NCI-H2107 treated with DMSO at 0.1 percent for 48 hours (cell line): ENCODE measurements around the gene SOAT2.
"Not testable (repeated sequence)": the region's sequence is repeated elsewhere in the genome, so short reads cannot be mapped to it uniquely, and the experiment has no call there.

Source experiments
- DNase-seq: peaks from one replicate; lab custom pipeline; 2025; ENCODE audit not compliant: unreplicated experiment; lab: John Stamatoyannopoulos, UW

Gene SOAT2

DNA sequence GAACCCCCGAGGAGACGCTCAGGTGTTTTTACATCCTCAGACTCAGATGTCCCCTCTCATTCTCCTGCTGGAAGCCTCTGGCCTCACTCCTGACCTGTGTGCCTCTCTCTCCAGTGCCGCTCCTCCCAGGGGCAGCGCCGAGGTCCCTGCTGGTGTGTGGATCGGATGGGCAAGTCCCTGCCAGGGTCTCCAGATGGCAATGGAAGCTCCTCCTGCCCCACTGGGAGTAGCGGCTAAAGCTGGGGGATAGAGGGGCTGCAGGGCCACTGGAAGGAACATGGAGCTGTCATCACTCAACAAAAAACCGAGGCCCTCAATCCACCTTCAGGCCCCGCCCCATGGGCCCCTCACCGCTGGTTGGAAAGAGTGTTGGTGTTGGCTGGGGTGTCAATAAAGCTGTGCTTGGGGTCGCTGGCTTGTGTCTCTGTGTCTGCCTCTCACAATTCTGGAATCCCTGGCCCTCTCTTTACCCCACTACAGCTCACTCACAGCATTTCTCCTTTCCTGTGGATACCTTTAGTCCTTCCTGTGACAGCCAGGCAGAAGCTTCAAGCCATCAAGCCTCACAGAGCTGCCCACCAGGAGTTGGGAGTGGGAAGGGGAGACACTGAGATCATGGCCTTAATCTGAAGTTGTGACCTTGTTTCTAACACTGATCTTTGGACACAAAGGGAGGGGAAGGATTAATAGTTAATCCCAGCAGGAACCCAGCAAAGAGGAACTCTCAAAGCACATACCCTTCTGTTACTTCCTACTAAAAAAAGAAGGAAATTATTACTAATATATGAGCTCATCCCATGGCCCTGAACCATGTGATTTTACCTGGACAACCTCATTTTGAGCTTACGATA is 1.1 kb upstream of the SOAT2 start:
- no peak for DNase-seq

DNA sequence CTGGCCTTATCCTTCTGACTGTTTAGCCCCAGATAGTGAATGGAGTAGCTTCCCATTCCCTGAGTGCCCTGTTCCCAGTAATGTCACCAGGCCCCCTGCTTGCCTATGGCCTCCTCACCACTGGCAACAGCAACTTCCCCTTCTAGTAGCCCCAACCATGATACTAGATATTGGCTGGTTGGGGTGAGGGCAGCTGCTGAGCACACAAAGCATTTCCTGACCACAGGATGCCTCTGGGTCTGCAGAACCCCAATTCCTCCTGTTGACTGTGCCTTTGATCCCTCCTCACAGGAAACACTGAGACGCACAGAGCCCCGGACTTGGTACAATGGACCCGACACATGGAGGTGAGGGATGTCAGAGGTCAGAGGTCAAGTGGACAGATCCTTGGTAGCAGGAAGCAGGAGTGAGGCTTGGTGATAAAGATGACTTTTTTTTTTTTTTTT is 597 bp downstream of the SOAT2 start:
- DNase-seq: no peak

DNA sequence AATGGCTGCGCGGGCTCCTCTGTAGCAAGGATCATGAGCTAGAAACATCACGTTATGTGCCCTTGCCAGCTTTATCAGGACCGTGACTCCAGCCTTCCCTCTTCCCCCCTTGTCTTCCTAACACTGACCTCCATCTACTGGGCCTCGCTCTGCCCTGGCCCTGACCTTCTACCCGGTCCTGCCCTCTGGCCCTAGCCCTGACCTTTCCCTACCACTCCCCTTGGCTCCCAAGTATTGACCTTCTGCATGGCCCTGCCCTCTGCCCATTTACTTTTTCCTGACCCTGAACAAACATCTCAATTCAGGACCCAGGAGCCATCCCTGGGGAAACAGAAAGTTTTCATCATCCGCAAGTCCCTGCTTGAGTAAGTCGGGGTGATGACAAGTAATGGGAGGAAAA is 2.0 kb downstream of the SOAT2 start:
- no peak for DNase-seq

DNA sequence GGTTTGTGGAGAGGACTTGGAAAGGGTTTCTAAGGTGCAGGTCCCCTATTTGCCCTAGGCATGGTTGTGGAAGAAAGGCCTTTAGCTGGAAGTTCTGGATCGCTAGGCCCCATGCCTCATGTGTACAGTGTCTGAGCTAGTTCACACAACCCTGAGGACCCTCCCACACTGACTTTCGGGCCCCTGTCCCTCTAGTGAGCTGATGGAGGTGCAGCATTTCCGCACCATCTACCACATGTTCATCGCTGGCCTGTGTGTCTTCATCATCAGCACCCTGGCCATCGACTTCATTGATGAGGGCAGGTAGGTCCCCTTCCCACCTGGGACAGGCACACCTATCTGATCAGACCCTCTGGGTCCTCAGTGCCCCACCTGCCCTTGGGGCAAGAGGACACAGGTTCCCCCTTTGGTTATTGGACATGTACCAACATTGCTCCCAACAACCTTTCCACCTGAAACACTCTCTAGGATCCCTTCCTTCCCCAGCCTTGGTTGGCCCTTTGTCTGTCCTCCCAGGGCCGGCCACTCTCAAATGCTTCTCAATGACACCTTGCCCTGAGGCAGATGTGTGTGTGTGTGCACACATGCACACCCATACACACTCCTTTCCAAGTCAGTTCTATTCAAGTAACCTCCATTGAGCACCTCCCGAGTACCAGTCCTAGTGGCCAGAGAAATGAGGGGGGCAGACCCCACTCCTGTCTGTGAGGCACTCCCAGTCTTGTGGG is 2.6 kb downstream of the SOAT2 start:
- DNase-seq: no peak

DNA sequence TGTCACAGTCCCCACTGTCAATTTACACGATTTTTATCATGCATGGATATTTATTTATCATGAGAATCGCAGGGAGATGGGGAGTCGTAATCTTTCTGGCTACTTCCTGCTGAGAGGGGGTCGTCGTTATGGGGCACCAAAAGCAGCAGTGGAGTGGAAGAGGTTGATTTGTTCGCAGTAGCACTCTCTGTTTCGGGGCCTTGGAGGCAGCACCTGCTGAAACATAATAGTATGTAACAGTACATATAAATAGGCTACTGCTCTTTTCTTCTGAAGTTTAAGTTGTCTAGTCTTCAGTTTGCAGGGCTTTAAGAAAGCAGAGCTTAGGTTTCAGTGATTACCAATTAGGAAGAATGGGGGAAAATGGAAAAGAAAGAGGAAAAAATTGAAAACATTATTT is 3.8 kb downstream of the SOAT2 start:
- no peak for DNase-seq

DNA sequence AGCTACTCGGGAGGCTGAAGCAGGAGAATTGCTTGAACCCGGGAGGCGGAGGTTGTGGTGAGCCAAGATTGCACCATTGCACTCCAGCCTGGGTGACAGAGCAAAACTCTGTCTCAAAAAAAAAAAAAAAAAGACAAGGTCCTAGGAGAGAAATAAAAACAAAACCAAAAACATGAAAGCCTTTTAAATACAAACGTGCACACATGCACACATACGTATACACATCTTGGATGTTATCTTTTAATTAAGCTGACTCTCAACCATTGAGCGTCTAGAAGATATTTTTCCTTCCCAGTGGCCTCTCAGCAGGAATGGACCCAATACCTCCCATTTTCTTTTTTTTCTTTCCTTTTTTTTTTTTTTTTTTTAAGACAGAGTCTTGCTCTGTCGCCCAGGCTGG is 9.1 kb downstream of the SOAT2 start:
- not testable (repeated sequence) for DNase-seq

DNA sequence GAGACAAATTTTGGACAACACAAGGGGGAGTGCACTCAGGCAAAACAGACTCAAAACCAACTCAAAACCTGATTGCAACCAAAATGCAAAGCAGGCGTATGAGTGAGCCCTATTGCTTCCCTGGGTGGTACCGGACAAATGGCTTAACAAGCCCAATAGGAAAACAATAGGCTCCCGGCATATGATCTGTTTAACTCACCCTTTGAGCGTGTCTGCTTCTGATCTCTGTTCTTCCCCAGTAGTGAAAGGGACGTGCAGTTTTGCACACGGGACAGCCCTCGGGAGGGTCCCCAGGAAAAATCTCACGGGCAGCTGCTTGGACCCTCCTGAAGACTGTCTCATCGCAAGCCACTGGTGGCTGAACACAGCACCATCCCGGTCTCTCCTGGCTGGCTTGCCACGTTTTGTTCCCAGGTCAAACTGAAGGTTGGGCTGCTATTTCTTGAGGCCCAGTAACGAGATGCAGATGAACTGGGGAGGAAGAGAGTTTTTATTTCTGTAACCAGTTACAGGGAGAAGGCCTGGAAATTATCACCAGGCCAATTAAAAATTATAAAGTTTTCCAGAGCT is 9.9 kb downstream of the SOAT2 start:
- no peak for DNase-seq

DNA sequence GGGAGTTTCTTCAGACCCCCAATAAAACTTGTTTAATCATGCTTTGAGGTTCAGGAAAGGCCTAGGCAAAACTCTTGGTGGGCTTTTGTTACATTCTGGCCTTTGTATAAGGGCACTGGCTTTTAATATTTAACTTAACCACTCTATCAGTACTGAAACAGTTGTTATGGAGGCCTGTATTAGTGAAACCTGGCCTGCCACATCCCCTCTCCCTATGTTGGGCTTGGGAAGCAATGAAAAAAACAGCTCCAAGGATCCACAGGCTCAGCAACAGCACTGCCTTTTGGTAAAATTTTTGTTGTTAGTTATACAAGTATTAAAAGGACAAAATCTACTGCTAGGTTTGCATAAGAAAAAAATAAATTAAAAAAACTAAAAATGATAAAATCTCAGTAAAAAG is 10.7 kb downstream of the SOAT2 start:
- DNase-seq: no peak

DNA sequence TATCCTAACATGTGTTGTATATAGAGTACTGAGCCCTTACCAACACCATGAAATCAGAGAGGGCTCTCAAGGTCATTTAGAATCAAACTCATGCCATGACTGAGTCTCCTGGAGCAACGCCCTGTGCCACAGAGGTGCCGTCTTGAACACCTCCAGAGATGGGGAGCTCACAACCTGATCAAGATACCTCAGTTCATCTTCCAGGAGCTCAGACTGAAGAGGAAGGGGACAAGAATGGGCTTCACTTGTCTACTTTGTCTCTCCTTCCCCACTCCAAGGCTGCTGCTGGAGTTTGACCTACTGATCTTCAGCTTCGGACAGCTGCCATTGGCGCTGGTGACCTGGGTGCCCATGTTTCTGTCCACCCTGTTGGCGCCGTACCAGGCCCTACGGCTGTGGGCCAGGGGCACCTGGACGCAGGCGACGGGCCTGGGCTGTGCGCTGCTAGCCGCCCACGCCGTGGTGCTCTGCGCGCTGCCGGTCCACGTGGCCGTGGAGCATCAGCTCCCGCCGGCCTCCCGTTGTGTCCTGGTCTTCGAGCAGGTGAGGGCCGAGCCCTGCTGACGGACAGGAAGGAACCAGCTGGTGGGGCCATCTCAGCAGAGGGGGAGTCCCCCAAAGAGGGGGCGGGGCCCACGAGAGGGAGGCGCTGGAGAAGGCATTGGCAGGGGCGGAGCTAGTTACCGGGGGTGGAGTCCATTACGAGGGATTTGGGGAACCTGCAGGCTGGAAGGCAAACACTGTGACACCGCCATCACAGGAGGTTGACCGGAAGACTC is 12.0 kb downstream of the SOAT2 start:
- DNase-seq: no peak

DNA sequence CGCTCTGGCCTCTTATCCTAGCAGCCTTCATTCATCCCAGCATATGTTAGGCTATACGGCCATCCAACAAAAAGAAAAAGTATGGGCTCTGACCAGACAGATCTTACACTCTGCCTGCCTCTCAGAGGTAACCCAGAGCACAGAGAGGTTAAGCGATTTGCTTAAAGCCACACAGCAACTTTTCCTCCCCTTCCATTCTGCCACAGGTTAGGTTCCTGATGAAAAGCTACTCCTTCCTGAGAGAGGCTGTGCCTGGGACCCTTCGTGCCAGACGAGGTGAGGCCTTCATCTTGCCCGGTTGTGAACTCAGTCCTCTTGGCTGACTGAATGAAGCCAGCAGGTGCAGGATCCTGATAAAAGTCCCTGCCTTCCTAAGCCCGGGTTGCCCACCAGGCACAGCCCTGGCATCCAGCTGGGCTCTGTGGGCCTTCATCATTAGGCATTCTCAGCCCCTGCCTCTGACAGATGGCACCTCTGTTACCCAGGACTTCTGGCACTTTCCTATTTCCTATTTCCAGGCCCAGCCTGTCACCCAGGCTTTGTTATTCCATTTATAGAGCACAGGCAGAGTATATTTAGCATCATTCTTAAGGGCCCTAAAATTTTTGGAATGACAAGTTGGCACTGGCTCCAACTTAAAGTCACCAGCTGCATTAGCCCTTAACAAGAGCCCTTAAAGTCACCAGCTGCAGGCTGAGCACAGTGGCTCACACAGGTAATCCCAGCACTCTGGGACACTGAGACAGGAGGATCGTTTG is 12.8 kb downstream of the SOAT2 start:
- DNase-seq: no peak

DNA sequence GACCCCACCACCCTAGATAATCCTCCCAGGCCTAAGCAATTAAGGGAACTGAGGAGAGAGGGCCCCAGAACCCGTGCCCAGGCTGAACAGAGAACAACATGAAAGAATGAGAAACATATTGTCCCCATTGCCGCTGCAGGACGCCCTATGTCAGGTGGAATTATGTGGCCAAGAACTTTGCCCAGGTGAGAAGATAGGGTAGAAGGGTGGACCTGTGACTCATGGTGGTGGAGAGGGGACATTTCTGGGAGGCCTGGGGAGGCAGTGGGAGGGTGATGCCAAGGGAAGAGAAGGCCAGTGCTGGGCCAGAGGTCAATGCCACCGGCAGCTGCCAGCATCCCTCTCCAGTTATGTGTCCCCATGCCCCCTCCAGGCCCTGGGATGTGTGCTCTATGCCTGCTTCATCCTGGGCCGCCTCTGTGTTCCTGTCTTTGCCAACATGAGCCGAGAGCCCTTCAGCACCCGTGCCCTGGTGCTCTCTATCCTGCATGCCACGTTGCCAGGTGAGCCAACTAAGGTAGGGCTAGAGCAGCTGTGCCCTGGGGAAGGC is 15.5 kb downstream of the SOAT2 start:
- DNase-seq: no peak

DNA sequence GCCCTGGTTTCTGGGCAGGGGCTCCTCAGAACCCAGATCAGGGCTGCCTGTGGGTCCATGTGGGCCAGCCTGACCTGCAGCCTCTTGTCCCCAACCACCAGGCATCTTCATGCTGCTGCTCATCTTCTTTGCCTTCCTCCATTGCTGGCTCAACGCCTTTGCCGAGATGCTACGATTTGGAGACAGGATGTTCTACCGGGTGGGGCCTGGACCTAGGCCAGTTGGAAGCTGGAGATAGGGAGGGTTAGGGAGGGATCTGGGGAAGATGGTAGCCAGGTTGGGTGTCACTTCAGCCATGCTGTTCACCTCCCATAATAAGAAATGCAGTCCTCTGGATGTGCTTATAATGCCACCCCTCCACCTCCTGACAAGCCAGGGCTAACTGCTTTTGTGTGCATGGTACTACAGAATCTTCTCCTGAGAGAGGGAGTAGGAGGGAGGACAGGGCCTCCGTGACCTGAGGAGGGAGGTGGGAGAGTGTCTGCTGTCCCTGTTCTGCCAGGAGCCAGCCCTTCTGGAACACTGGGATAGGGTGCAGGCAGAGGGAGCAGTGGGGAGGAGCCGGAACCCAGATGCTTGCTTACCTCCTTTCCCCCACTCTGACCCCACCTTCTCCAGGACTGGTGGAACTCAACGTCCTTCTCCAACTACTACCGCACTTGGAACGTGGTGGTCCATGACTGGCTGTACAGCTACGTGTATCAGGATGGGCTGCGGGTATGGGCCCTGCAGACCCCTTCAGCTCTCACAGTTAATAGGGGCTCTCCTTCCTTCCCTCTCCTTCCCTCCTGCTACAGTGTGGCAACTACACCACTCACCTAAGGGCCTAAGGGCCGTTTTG is 17.6 kb downstream of the SOAT2 start:
- no peak for DNase-seq

DNA sequence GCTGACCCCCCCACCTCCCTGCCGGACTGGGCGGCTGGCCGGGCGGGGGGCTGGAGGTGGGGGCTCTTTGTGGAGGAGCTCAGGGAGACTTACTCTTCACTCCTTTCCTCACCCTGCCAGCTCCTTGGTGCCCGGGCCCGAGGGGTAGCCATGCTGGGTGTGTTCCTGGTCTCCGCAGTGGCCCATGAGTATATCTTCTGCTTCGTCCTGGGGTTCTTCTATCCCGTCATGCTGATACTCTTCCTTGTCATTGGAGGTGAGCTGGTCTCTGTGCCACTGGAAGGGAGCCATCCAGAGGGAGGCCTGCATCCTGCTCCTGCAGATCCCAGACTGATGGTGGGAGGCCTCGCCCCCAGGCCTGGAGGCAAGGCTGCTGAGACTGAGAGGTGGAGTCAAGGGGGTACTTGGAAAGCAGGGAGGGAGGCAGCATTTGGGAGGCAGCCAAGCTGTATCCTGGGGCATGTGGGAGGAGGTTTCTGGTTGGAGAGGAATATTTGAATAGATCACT is 19.7 kb downstream of the SOAT2 start:
- no peak for DNase-seq

DNA sequence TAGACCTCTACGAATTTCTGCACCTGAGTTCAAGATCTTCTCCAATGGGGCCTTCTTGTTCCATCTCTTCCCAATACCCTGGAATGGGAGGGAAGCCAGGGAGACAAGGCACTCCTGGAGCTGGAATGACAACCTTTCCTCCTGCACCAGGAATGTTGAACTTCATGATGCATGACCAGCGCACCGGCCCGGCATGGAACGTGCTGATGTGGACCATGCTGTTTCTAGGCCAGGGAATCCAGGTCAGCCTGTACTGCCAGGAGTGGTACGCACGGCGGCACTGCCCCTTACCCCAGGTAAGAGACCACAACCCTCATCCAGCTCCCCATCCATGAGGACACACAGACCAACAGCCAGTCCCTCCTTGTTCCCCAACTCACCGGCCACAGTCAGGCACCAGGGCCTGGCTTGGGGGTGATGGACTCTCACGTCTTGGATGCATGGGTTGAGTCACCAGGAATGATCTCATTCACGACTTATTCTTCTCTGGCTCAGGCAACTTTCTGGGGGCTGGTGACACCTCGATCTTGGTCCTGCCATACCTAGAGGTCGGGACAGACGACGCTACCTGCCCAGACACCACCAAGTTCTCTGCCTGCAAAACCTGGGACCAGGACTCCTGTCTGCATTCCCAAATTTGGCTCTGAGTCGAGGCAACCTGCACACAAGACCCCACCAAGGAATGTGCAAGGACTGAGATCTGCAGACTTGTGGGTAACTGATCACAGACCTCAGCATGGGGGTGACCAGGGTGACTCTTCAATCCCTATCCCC is 20.5 kb downstream of the SOAT2 start:
- DNase-seq: no peak

DNA sequence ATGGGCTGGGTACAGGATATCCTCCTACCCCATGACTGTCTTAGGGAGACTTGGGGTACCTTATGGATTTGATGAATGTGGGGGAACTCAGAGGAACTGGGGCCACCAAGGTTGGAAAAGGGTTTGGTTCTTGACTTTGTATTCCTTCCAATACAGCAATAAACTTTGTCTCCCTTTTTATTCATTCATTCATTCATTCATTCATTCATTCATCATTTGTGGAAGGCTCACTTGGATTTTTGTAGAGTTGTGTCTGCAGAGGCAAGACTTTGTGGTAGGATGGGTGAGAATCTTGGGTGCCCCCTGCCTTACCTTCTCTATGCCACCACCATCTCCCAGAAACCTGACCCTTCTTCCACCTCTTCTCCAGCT is 21.1 kb downstream of the SOAT2 start:
- DNase-seq: no peak

DNA sequence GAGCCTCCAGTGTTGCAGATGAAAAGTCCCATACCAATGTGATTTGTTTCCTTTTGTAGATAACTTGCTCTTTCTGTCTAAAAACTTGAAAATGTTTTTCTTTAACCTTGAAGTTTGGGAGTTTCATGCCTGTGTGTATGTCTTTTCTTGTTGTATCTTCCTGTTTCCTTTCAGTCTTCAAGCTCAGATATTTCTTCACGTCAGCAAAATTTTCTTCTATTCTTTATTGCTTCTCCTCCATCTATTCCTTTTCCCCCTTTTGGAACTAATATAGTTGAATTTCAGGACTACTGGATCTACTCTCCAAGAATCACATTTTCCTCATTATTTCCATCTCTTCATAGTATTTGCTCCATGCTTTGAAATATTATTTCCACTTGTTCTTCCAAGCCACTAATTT is 23.9 kb downstream of the SOAT2 start:
- DNase-seq: no peak

DNA sequence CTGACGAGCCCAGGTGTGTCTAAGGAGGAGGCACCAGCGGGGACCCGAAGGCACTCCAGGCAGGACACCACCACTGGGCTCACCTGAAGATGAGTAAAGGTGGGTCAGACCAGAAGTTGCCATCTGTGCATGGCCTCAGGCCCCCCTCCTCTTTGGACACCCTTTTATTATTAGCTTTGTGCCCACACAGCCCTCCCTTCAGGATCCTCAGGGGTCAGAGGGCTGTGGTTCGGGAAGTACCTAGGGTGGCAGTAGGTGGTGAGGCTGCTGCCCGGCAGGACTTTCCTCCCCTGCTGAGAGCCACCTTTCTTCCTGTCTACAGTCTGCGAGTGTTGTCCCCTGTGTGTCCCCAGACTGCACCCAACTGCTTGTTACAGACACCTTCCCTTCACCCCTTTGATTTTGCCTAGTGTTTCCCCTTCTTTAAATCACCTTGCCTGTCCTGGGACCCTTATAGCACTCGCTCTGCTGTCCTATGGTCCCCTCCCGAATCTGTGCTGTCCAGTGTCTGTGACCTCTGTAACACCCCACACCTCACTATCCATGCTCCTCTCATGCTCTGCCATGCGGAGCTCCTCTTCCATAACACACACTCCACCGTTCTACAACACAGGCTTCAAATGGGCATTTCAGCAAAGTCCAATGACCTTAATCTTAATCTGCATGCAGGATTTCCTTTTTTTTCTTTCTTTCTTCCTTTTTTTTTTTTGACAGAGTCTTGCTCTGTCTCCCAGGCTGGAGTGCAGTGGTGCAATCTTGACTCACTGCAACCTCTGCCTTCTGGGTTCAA is 25.7 kb downstream of the SOAT2 start:
- DNase-seq: no peak

DNA sequence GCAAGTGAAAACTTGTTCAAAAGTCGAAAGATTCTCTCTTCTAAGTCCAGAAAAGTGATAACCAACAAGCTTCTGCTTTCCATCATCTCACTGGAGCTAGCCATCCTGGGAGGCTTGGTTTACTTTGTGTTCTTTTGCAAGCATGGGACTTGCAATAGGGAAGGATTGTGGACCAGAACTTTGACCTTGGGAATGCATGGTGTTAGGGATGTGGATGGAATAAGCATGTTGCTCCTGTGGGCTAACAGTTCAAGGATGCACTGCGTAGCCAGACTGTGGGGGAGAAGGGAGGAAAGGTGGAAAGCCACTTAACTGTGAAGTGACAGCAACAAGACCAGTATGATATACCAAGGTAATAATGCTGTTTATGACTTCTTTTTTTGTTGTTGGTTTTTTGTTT is 28.6 kb downstream of the SOAT2 start:
- no peak for DNase-seq
